H1 (cell line): ENCODE data around the gene SLC2A8. TPM values are rescaled to one million over a fixed set of nuclear protein-coding genes. Genes with fewer than 3 reads are reported as not detected.

Experiments
- CBX8 ChIP-seq: fragments of 300-800, 300-1000 bp; sonication (generic); IDR thresholded peaks from 2 replicates; pipeline ENCODE4 v1.7.1; 2016; ENCODE audit warnings: low read depth, low read length, borderline replicate concordance
- CEBPB ChIP-seq: IDR thresholded peaks from 2 replicates; pipeline ENCODE4 v1.6.1; 2012; ENCODE audit warnings: low read depth, low read length
- CREB1 ChIP-seq: IDR thresholded peaks from 2 replicates; pipeline ENCODE4 v1.6.1; 2012; ENCODE audit warnings: inconsistent platforms
- CTBP2 ChIP-seq: IDR thresholded peaks from 2 replicates; pipeline ENCODE4 v1.7.0; 2011; ENCODE audit warnings: borderline replicate concordance, mild to moderate bottlenecking, moderate library complexity, mixed read lengths, low read length; ENCODE audit not compliant: insufficient read depth, insufficient read length
- EGR1 ChIP-seq: IDR thresholded peaks from 2 replicates; pipeline ENCODE4 v1.6.1; 2011; ENCODE audit warnings: low read depth, low read length, borderline replicate concordance
- HDAC6 ChIP-seq: IDR thresholded peaks from one replicate; pipeline ENCODE4 v1.7.1; 2012; ENCODE audit warnings: low read depth, mild to moderate bottlenecking, inconsistent platforms, low read length, moderate library complexity
- JUND ChIP-seq: IDR thresholded peaks from 2 replicates; pipeline ENCODE4 v1.6.1; 2011; ENCODE audit warnings: mild to moderate bottlenecking, improper control_type of control experiment, low read length
- NRF1 ChIP-seq: IDR thresholded peaks from 2 replicates; pipeline ENCODE4 v1.6.1; 2011; ENCODE audit warnings: mild to moderate bottlenecking, low read depth, low read length, improper control_type of control experiment
- PHF8 ChIP-seq: fragments of 200-600 bp; sonication (generic); conservative IDR thresholded peaks from 2 replicates; pipeline ENCODE4 v1.7.1; 2012; ENCODE audit warnings: low read depth, mild to moderate bottlenecking, inconsistent platforms, low read length, moderate library complexity
- POLR2AphosphoS5 ChIP-seq: IDR thresholded peaks from 2 replicates; pipeline ENCODE4 v1.6.1; 2011; ENCODE audit warnings: low read depth, low read length
- SIX5 ChIP-seq: IDR thresholded peaks from 2 replicates; pipeline ENCODE4 v1.6.1; 2011; ENCODE audit warnings: mild to moderate bottlenecking, low read depth, low read length
- SP1 ChIP-seq: IDR thresholded peaks from 2 replicates; pipeline ENCODE4 v1.6.1; 2011; ENCODE audit warnings: low read depth, low read length
- SP4 ChIP-seq: IDR thresholded peaks from 2 replicates; pipeline ENCODE4 v1.6.1; 2012; ENCODE audit warnings: low read length, inconsistent platforms
- TEAD4 ChIP-seq: IDR thresholded peaks from 2 replicates; pipeline ENCODE4 v1.6.1; 2012; ENCODE audit warnings: low read depth, low read length, inconsistent platforms, mixed read lengths
- polyA plus RNA-seq, 7 experiments: library from polyadenylated mRNA; depleted of rRNA in 3 of 7; stranded (reverse) in 5 of 7; unstranded in 2 of 7; fragments of >200 nt in 5 of 7; fragments of 200-250 nt in 2 of 7; gene quantifications; 1 replicate in 5 of 7; 2 replicates in 1 of 7; 4 replicates in 1 of 7; pipeline versions ENCODE4 v1.2.1 to v1.2.3, GENCODE V29; 2011 to 2013; ENCODE audit warnings: missing spikeins in 2 of 7, mixed read lengths in 2 of 7
- total RNA-seq: library from RNA; stranded (reverse); fragmentation: NEBNext Ultra II Directional; extraction: Animal tissue kit (Norgen Biotek cat#: 25700); gene quantifications from 2 replicates; pipeline ENCODE4 v1.2.1, GENCODE V29; 2021
- TF ChIP-seq, protein P1 (sequence below): IDR thresholded peaks from 2 replicates; pipeline ENCODE4 v1.6.1; 2012; ENCODE audit warnings: inconsistent platforms
- TF ChIP-seq, protein P2 (sequence below): IDR thresholded peaks from 2 replicates; pipeline ENCODE4 v1.6.1; 2011; ENCODE audit warnings: low read depth, mild to moderate bottlenecking, low read length; ENCODE audit not compliant: insufficient read depth
- TF ChIP-seq, protein P3 (sequence below): IDR thresholded peaks from 2 replicates; pipeline ENCODE4 v1.6.1; 2011; ENCODE audit warnings: low read length, improper control_type of control experiment
- TF ChIP-seq, protein P4 (sequence below): IDR thresholded peaks from 2 replicates; pipeline ENCODE4 v1.6.1; 2012; ENCODE audit warnings: inconsistent platforms
- TF ChIP-seq, protein P5 (sequence below), 3 experiments: IDR thresholded peaks; 1 replicate in 2 of 3; 2 replicates in 1 of 3; pipeline versions ENCODE4 v1.5.1 to v1.6.1; 2011; ENCODE audit warnings: low read length in 3 of 3, mild to moderate bottlenecking in 3 of 3, inconsistent platforms in 2 of 3, low read depth in 1 of 3, moderate library complexity in 1 of 3; ENCODE audit not compliant: insufficient read depth in 1 of 3; ENCODE audit errors: control extremely low read depth in 1 of 3

SLC2A8 gene
- total and polyA plus RNA-seq, 2 of the 8 experiments (the other 6 are each of a cell fraction or from before 2014, with no cell fraction given): 24.6 to 36.4 TPM

DNA sequence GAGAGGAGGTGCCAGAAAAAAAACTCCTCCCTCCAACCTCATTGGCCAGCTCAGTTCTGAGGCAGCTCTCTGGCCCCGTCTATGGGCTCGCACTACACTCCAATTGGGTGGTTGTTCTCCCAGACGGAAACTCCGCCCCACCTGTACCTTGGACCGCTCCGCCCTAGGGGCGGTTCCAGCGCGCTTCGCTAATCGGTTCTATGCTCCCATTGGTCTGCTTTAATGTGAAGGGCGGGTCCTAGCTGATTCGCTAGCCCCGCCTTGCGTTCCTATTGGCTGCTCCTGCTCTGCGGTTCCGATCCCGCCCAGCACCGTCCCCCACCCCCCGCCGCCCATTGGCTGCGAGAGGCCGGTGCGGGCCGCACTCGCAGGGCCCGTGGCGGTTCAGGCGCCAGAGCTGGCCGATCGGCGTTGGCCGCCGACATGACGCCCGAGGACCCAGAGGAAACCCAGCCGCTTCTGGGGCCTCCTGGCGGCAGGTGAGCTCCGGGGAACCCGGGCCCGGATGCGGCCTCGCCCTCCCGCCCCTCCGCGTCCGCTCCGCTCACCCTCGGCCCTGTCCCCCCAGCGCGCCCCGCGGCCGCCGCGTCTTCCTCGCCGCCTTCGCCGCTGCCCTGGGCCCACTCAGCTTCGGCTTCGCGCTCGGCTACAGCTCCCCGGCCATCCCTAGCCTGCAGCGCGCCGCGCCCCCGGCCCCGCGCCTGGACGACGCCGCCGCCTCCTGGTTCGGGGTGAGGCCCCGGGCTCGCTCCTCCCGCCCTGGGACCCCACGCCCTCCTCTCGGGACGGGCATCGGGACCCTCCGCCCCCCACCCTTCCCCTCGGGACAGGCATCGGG, at the start of gene SLC2A8 (continued):
- TF ChIP-seq, protein P1, sequence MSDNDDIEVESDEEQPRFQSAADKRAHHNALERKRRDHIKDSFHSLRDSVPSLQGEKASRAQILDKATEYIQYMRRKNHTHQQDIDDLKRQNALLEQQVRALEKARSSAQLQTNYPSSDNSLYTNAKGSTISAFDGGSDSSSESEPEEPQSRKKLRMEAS: peak; percentile 39
- TF ChIP-seq, protein P2, sequence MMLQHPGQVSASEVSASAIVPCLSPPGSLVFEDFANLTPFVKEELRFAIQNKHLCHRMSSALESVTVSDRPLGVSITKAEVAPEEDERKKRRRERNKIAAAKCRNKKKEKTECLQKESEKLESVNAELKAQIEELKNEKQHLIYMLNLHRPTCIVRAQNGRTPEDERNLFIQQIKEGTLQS: no peak
- TF ChIP-seq CBX8 (no peak), SIX5 (no peak), HDAC6 (no peak), JUND (no peak), PHF8 (peak; percentile 71), EGR1 (no peak), CEBPB (no peak), SP1 (peak; percentile 93), SP4 (peak; percentile 73; the same call in 1 of the 2 replicates), CREB1 (no peak), CTBP2 (no peak), TEAD4 (no peak), NRF1 (no peak), POLR2AphosphoS5 (0 out of 2 replicates have a peak, but pooled peaks have one; percentile 2)
- TF ChIP-seq, protein P3, sequence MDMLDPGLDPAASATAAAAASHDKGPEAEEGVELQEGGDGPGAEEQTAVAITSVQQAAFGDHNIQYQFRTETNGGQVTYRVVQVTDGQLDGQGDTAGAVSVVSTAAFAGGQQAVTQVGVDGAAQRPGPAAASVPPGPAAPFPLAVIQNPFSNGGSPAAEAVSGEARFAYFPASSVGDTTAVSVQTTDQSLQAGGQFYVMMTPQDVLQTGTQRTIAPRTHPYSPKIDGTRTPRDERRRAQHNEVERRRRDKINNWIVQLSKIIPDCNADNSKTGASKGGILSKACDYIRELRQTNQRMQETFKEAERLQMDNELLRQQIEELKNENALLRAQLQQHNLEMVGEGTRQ: no peak
- TF ChIP-seq, protein P4, sequence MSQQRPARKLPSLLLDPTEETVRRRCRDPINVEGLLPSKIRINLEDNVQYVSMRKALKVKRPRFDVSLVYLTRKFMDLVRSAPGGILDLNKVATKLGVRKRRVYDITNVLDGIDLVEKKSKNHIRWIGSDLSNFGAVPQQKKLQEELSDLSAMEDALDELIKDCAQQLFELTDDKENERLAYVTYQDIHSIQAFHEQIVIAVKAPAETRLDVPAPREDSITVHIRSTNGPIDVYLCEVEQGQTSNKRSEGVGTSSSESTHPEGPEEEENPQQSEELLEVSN: no peak
- TF ChIP-seq, protein P5, sequence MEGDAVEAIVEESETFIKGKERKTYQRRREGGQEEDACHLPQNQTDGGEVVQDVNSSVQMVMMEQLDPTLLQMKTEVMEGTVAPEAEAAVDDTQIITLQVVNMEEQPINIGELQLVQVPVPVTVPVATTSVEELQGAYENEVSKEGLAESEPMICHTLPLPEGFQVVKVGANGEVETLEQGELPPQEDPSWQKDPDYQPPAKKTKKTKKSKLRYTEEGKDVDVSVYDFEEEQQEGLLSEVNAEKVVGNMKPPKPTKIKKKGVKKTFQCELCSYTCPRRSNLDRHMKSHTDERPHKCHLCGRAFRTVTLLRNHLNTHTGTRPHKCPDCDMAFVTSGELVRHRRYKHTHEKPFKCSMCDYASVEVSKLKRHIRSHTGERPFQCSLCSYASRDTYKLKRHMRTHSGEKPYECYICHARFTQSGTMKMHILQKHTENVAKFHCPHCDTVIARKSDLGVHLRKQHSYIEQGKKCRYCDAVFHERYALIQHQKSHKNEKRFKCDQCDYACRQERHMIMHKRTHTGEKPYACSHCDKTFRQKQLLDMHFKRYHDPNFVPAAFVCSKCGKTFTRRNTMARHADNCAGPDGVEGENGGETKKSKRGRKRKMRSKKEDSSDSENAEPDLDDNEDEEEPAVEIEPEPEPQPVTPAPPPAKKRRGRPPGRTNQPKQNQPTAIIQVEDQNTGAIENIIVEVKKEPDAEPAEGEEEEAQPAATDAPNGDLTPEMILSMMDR (IDR thresholded peaks at IDR 0.05; ENCODE audit: control extremely low read depth in 1 of 3, insufficient read depth in 1 of 3, low read depth in 1 of 3, low read length in 3 of 3): 0 out of 4 replicates have a peak, but pooled peaks of 1 of the 3 experiments have one; percentile 6
